ENCODE measurements around the gene TMEM132A.
A peak's percentile ranks its signal among the peaks of the same experiment; 100 is the strongest.
"Not testable (repeated sequence)": the region's sequence is repeated elsewhere in the genome, so short reads cannot be mapped to it uniquely, and the experiment has no call there.

The TMEM132A gene

DNA sequence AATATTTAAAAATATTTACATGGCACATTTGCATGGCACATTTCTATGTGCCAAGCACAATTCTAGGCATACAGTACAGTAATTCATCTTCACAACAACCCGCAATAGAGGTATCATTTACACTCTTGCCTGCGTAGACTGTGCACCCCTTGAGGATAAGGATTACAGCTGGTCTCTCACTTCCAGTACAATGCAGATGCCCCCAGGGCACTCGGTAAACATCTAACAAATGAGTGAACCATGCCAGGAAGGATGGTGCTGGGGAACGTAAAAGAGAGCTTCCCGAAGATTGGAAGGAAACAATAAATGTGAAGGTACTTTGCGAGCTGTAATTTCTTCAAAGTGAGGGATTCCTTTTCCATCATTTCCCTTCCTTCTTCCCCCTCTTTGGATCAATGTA is 19.2 kb upstream of the TMEM132A start:
- DNase-seq (ENCODE audit: low read depth) = no peak

DNA sequence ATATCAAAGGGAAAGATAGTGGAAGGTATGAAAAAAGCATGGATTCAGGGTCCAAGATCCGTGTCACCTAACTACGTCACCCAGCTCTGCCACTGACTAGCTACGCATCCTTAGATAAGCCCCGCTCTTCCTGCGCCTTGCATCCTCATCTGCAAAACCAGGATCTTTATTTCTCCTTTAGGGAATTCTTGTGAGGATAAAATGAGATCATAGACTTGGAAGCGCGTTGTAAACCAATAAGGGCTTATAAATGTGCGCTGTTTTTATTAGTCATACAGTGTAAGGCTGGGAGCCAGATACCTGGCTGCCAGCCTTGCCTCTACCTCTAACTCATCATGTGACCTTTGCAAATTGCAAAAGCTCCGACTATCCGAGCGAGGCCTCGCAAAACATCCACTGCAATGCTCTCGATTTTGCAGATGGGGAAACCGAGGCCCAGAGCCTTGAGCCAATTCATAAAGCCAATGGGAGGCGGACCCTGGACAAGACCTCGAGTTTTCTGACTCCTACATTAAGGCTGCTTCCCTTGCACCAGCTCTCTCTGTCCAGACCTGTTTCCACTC is 18.6 kb upstream of the TMEM132A start:
- DNase-seq (ENCODE audit: low read depth) = no peak

DNA sequence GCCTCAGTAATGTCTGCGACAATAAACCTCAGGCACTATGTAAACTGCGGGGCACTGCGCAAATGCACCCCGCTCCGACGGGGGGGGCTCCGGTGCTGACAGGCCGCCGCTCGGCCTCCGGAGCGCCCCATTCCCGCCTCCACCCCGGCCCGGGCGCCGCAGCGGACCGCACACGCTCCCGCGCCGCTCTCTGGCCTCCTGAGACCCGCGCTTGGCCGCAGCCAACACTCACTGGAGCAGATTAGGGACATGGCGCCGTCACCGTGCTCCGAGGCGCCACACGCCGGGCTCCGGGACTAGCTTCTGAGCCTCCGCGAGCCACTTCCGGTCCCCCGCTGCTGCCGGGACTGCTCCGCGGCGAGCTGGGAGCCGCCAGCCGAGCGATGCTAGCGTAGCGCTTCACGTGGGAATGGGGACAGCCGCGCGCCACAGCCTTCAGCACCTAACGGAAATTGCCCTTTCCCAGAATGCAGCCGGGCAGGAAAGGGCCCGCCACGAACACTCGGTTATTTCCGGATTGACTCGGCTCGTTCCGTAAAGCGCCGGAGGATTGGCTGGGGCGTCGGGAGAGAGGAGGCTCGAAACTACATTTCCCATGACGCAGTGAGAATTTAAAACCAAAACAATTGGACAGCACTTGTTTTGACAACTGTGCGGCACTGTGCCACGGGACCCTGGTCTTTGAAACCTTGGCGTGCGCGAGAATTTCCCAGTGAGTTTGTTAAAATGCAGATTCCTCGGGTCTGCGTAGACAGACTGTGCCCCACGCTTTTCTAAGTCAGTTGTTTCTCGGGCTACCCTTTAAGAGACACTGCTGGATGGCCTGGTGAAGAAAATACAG is 17.9 kb upstream of the TMEM132A start, which contains the start of gene PRPF19:
TSS of gene PRPF19 (minus strand) at position 454 of the 841 bp plus-strand sequence. CDS start at position 251, 203 bp downstream.
- DNase-seq (ENCODE audit: low read depth) = peak; percentile 97

DNA sequence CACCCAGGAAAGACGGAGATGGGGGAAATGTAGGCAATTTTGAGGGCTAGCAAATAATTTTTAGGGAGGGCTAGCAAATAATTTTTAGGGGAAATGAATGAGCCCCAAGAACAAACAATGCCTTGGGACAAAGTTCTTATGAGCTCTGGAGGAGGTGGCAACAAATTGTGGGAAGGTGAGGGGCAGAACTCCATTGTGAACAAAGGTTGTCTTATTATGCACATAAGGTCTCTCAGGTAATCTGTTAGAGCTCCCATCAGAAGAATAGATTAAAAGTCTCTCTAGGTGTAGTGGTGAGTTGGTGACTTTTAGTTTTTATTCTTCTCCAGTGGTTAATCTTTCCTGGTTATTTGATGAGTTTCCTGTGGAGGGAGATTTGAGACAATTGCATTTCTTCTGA is 15.5 kb upstream of the TMEM132A start:
- no peak for DNase-seq (ENCODE audit: low read depth)

DNA sequence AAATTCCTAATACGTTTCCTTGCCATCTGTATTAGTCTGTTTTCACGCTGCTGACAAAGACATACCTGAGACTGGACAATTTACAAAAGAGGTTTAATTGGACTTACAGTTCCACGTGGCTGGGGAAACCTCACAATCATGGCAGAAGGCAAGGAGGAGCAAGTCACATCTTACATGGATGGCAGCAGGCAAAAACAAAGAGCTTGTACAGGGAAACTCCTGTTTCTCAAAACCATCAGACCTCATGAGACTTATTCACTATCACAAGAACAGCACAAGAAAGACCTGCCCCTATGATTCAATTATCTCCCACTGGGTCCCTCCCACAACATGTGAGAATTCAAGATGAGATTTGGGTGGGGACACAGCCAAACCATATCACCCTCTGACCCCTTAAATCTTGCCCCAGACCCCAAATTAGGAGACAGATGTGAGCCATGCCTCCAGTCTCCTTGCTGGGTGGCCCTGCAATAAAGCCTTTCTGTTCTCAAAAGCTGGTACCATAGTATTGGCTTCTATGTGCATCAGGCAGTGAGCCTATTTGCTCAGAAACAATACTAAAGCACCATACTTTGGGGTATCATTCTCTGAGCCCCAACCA is 14.5 kb upstream of the TMEM132A start:
- not testable (repeated sequence) for DNase-seq (ENCODE audit: low read depth)

DNA sequence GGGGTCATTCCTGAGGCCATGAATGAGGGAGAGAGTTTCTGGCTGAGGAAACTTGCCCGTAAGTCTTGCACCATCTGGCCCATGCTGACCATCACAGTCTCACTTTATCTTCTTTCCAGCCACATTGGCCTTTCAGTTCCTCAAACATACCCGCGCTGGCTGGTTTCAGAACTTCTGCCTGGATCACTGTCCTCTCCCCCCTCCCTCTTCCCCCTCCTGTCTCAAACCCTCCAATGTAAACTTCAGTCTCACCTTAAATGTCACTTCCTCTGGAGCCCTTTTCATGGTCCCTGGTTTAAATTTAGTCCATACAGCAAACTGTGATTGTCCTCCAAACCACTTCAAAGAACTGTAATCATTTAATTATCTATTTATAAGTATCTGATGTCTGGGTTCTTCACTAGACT is 14.0 kb upstream of the TMEM132A start:
- no peak for DNase-seq (ENCODE audit: low read depth)

DNA sequence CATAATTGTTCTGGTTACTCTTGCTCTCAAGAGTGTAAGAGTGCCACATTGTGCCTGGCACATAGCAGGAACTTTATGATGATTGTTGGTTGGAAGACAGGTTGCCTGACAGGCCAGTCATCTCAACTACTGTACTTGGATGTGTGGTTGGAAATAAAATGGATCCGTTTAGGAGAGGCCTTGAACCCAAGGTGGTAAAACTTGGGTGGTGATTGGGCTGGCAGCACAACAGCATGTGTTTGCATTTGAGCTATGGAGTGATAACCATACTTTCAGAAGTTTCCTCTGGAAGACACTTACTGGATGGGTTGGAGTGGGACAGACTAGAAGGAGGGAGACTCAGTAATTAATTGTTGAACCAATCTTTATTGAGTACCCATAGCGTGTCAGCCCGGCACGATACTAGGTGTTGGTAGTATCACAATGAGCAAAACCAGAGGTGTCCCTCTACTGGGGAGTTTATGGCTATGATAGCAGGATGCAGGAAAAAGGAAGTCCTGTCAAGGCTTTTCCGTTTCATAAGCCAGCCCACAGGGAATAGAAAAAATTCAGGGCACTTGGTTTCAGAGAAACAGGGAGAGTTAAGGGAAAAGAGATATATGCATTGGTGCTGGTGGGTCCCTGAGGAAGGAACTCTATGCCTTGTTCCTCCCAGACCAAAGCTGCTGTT is 13.4 kb upstream of the TMEM132A start:
- DNase-seq (ENCODE audit: low read depth) = no peak

DNA sequence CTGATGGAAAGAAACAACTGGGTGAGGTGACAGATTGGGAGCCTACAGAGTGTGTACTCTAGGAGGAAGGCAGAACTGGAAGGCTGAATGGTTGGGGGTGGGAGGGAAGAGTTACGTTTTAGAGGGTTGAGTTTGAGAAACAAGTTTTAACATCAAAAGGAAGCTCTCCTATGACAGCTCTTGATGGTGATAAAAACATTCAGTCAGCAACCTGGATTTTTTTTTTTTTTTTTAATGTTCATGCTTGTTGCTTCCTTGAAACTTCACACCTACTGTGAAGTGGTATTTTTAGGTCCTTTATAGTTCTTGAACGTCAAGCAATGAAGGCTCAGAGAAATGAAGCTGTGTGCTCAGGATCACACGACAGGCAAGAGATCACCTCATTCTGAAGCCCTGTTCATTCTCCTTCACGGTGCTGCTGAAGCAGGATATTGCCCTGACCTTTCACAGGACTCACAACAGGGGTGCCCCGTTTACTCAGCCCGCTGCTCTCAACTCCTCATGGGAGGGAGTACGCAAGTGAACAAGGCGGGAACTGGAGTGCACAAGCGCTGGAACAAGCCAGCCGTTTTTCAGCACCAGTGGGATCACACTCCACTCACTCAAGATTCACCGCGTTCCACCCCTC is 11.9 kb upstream of the TMEM132A start:
- no peak for DNase-seq (ENCODE audit: low read depth)

DNA sequence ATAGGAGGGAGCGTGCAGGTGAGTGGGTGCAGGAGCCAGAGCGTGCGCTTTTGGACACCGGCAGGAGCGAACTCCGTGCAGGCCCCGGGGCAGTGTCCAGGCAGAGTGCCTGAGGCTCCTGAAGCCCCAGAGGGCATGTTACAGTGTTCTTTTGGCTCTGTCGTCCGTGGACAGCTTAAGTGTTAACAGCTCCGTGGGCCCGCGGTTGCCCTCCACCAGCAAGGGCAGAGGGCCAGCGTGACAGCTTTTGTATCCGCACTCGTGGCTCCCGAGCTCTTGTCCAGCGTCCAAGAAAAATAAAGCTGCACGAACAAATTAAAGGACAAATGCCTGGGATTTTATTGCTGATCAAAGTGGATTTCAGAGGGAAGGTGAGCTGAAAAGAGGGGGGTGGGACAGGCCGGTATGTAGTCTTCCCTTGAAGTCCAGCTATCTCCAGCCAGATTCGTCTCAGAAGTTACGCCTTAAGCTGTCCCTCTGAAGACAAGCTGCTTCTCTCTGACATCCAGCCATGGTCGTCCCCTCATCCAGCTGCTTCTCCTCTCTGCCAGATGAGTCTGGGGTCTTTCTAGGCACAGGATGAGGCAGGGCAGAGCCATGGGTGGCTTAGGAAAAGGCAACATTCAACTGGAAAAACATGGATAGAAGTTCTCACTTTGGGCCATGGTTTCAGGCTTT is 11.3 kb upstream of the TMEM132A start:
- DNase-seq (ENCODE audit: low read depth) = no peak

DNA sequence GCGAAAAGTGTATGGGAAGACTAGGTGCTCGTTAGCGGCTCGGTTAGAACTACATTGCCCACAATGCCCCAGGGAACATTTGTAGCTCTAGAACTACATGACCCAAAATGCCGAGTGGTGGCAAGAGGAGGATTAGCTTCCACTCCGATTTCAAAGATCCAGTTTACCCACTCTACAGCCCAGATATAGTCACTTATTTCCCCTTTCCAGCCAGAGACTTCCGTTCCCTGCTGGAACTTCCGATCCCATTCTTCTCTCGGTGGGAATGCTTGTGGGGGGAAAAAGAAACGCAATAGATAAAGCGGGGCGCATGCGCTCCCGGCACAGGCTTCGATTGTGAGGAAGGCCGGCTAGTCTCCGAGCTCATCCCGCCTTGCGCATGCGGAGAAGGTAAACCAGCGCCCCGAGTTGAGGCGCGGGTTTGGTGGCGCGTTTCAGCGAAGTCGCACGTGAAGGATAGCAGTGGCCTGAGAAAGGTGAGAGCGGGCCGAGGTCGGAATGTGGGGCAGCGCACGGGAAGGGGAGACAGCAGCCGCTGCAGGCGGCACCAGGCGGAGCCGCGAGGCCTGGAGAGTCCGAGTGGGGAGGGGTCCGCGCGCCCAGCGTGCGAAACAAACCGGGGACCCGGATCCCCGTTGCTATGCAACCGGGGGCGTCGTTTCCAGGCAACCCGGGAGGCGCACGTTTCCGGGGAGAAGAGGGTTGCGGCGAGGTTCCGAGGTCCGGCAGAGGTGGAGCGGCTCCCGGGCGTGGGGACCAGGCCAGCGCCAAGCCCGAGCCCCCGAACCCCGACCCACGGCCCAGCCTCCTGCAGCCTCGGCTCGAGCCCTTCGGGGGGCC is 10.2 kb upstream of the TMEM132A start, which contains the start of gene TMEM109:
TSS of gene TMEM109 (plus strand) at position 366 of the 840 bp plus-strand sequence. CDS start 5,536 bp downstream, outside the sequence.
- peak; percentile 74 for DNase-seq (ENCODE audit: low read depth)

DNA sequence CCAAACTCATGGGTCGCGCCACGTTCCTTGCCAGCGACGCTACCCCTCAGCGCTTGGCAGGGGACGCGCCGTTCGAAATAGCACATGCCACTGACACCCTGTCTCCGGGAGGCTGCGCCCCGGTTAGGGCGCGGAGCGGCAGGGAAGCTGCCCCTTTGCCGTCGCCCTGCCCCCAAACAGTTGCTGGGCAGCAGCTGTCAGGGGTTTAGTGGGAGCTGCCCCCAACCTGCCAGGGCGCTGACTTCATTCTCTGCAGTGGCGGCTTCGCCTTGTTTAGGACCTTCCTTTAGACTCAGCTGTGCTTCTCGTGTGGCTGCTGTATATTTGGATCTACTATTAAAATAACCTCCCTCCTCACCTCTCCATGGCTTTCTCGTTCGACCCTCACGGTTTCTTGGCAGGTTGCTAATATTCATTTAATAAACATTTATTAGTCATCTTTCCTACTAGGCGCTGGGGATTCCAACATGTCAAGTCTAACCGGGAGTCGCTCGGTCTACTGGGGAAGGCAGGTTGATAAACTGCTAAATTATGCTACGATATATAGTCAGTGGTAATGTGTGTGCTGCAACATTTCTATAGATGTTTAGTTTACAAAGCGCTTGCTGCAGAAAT is 9.5 kb upstream of the TMEM132A start:
- DNase-seq (ENCODE audit: low read depth) = no peak

DNA sequence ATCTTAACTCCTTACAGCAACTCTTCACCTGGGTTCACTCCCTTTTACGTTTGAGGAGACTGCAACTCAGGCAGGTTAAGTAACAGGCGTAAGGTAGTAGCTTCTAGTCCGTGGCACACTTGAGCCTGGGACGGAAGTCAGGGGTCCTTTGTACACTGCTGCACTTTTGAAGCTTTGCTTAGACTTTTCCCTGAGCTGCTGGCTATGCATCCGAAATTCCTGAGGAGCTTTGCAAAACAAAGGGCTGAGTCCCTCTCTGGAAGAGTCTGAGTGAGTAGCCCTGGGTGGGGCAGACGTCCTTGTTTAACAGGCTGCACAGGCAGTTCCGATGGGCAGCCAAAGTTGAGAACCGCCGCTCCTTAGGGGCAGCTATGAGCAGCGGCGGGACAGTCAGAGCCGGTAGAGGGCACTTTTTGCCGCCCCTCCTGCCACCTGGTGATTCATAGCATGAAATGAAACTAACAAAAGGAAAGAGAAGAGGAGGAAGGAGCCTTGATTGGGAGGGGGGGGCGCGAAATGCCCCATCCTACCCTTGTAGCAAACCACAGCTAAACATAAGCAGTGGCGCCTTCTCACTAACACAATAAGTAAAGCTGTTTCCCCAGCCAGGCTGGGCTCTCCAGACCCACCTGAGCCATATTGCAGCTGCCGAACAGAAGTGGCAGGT is 8.9 kb upstream of the TMEM132A start:
- DNase-seq (ENCODE audit: low read depth) = peak; percentile 33

DNA sequence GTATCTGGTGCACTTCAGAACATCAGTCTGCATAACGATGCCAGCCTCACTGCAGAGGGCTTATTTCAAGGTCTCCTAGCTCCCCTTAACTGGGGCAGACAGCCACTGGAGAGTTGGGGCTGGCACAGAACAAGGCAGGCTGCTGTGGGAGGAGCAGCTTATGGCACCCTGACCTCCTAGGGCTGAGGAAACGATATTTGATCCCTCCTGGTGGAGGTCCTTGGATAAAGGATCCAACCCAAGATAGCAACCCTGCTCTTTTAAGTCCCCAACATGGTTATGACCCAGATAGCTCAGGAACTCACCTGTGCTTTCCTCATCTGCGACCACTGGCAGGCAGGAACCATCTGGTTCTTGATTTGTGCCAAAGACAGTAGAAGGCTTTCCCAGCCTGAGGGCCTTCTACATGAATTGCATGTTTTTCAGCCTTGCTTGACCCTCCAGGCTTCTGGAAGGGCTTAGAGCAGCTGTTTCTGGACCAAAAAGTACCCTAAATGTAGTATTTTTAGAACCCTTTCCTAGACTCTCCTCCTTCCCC is 7.5 kb upstream of the TMEM132A start:
- DNase-seq (ENCODE audit: low read depth) = no peak

DNA sequence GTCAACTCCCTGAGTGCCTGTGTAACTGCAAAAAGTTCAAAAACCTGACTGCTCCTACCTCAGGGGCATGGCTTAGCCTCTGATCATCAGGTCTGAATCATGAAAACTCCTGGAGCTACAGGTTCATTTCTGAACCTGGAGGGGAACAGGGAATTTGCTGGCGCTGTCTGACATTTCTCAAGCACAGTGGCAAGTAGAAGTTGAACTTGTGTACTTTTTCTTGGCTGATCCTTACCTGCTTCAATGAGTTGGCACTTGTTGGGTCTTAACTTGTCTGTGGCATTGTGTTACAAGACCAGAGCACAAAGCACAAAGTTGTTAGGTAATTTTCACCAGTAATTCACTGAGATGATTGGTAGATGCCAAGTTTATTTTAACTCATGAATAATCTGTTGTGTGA is 7.0 kb upstream of the TMEM132A start:
- DNase-seq (ENCODE audit: low read depth) = no peak

DNA sequence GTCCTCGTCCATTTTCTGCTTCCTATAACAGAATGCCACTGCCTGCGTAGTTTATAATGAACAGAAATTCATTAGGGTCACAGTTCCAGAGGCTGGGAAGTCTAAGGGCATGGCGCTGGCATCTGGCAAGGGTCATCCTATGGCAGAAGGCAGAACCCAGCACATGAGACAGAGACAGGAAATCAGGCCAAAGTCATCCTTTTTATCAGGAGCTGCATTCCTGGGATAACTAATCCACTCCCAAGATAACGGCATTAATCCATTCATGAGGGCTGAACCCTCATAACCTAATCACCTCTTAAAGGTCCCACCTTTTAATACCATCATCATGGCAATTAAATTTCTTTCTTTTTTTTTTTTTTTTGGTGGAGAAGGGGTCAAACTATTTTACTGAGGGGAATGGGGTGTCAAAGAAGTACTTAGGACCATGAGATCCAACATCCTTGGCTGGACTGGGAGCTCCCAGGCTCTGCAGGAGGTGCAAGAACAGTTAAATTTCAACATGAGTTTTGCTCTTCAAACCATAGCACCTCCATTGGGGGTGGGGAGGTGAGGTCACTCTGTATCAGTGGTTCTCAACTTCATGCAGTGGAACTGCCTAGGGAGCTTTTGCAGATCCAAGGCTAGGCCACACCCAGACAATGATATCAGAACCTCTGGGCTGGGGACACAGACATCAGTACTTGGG is 5.9 kb upstream of the TMEM132A start:
- no peak for DNase-seq (ENCODE audit: low read depth)

DNA sequence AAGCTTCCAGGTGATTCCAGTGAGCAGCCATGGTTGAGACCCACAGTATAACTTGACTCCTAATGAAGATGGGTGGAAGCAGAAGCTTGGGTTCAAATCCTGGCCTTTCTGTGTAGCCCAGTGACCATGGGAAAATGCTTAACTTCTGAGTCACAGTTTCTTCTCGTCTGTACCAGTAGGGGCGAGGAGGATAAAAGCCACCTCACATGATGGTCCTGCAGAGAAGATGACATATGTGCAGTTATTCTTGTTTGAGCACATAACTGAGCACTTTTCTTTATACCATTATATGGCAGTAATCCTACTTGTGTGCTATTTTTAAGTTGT is 5.4 kb upstream of the TMEM132A start:
- DNase-seq (ENCODE audit: low read depth) = no peak

DNA sequence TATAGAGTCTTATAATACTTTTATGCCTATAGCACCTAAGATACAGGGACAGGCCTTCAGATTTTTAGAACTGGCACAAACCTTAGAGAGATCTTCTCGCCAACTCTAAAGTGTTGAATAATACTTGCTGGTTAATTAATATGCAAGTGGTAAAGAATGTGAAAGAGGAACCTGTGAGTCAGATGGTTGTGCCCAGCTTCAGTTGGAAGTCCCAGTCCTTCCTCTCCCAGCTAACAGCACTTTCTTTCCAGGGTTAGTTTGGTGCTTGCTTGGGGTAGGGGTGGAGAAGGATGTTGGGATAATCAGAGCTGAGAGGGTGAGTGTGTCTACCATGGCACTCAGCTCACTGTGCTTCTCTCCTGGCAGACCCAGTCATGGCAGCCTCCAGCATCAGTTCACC is 4.9 kb upstream of the TMEM132A start:
- no peak for DNase-seq (ENCODE audit: low read depth)

DNA sequence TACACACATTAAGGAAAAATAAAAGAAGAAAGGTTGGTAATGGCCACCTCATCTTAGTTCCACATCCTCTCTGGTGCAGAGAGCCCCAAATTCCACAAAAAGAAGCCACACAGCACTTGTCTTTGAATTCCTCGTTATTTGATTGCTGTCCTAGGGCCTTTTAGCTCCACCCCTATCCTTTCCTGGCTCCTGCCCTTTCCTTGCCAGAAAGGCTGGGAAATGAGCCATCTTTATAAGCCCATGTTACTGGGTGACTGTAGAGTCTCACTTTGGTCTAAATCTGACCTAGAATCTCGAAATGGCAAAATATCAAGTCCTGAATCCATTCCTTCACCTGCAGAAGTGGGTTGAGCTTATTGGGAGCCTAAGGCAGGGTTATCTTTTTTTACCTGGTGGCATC is 4.3 kb upstream of the TMEM132A start:
- DNase-seq (ENCODE audit: low read depth) = no peak

DNA sequence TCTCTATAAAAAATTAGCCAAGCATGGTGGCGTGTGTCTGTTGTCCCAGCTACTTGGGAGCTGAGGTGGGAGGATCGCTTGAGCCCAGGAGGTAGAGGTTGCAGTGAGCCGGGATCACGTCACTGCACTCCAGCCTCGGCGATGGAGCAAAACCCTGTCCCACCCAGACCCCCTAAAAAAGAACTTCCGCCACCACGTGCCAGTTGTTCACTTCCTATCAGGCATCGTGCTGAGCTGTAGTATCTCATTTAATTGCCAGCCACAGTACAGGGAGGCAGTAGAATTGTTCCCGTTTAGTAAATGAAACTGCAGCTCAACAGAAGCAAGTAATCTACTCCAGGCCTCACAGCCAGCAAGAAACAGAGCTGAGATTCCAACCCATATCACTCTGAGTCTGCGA is 3.0 kb upstream of the TMEM132A start:
- DNase-seq (ENCODE audit: low read depth) = no peak
